ENCODE results near the gene CCDC85C.

Gene CCDC85C

DNA sequence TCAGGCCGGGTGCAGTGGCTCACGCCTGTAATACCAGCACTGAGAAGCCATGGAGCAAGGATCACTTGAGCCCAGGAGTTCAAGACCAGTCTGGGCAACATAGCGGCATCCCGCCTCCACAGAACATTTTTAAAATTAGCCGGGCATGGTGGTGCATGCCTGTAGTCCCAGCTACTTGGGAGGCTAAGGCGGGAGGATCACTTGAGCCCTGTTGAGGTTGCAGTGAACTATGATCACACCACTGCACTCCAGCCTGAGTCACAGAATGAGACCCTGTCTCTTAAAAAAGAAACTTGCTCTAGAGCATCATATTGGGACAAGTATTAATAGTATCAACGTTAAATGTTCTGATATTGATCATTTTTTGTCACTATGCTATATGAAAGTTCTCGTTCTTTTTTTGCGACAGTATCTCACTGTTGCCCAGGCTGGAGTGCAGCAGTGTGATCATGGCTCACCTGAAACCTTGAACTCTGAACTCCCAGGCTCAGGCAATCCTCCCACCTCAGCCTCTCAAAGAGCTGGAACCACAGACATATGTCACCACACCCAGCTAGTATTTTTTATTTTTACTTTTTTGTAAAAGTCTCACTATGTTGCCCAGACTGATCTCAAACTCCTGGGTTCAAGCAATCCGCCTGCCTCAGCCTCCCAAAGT lies 47.7 kb downstream of the CCDC85C start:
- no peak for DNase-seq (ENCODE audit: low read depth)

DNA sequence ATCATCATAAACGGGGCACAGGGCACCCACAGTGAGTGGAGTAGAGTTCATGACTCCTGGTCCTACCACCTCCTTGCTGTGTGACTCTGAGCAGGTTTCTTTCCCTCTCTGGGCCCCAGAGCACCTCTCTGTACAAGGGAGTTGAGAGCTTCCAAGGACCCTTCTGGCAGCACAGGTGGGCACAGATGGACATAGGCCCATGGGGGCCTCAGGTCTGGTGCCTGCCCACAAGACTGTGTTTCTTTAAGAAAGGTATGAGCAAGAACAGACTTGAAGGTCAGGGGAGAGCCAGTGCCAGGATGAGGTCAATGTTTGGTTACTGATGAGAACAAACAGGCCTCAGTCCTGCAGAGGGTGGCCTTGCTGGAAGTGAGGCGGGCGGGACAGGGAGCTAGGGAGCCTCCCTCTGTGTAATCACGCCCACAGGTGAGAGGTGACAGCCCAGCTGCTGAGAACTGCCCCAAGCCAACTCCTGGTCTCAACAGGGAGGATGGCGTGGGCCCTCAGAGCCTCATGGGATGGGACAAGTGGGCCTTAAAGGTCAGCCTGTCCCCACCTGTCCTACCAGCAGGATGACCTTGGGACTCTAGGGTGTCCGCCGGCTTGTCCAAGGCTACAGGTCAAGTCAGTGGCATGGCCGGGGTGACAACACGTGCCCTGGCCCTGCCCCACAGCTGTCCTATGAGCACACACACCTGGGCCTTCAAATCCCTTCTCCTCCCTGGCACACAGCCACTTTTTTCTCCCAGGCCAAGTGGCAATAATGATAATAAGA lies 49.1 kb downstream of the CCDC85C start:
- no peak for DNase-seq (ENCODE audit: low read depth)

DNA sequence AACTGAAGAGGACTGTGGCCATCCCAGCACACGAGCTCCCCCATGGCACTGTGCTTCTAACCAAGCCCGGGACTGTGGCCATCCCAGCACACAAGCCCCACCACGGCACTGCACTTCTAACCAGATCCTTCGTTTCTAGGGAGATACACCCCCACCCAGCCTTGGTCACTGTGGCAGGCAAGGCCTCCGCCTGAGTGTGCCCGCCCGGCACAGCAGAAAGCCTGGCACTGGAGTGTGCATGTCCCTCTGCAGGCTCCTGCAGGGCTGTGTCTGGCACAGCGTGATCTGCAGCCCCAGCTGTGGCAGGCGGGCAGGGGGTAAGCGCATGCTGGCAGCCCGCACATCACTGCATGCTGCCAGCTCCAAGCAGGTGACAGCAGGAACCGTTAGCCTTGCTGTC lies 49.8 kb downstream of the CCDC85C start:
- no peak for DNase-seq (ENCODE audit: low read depth)

DNA sequence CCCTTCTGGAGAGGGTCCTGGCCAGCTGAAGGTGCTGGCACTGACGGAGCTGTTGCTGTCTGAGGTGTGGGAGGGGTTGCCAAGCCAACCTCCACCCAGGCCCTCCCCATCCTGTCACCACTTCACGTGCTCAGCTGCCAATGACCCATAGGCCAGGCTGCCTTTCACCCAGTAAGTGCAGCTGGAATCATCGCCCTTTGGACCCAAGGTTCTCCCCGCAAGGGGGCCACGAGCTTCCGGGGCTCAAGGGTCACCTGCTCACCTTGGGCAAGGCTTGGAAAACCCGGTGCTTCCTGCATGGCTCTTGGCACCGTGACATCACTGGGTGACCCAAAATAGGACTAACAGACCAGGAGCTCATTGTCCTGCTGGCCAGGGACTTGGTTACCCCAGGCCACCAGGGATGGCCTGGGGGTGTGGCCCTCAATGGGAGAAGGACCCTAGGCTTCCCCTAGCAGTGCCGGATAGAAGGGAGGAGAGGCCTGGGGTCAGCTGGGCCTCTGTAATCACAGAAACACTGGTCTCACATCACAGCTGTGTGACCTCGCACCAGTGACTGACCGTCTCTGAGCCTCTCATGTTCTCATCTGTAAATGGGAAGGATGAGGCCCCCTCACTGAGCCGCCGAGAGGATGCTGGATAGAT lies 51.3 kb downstream of the CCDC85C start:
- no peak for DNase-seq (ENCODE audit: low read depth)

DNA sequence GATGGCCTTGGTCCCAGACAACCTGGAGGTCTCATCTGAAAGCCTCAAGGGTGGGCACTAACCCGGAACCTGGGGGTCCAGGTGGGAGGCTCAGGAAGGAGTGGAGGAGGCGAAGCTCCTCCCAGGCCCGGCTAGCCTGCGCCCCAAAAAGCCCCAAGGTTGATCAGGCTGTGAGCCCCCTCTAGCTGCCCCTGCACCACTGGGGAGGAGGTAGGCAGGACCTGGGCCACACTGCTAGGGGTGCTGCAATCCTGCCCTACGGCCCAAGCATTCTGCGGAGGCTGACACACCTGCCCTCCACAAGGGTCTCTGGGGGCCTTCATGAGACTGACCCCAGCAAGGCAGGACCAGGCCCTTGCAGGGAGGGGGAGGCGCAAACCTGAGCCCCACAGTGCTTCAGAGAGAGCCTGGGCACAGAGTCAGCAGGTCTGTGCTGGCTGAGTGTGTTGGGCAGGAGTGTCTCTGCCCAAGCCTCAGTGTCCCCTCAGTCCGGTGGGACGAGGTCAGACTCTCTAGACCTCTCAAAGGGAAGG lies 51.9 kb downstream of the CCDC85C start:
- no peak for DNase-seq (ENCODE audit: low read depth)

DNA sequence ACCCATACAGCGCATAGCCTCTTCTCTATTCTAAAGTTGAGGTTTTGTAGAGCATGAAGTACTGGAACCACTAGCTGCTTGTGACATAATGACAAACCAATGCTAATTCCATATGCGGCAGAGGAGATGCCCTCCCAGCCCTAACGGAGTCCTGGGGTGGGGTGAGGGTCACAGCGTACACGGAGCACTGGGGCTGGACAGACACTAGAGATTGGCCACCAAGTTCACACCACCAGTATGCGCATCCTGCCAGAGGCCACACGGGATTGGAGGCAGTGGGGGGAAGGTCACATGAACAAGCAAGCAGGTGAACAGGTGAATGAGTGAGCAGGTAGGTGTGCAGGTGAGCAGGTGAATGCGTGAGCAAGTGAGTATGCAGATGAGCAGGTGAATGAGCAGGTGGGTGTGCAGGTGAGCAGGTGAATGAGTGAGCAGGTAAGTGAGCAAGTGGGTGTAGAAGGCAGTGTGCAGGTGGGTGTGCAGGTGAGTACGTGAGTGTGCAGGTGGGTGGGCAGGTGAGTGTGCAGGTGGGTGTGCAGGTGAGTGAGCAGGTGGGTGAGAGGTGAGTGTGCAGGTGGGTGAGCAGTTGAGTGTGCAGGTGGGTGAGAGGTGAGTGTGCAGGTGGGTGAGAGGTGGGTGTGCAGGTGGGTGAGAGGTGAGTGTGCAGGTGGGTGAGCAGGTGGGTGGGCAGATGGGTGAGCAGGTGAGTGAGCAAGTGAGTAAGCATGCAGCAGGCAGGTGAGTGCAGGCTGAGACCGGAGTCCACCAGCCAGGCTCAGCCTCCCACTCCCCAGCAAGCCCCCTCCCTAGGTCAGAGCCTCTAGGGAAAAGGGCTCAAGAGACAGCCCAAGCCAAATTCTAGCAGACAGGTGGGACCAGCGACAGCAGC lies 52.7 kb downstream of the CCDC85C start:
- no peak for DNase-seq (ENCODE audit: low read depth)

DNA sequence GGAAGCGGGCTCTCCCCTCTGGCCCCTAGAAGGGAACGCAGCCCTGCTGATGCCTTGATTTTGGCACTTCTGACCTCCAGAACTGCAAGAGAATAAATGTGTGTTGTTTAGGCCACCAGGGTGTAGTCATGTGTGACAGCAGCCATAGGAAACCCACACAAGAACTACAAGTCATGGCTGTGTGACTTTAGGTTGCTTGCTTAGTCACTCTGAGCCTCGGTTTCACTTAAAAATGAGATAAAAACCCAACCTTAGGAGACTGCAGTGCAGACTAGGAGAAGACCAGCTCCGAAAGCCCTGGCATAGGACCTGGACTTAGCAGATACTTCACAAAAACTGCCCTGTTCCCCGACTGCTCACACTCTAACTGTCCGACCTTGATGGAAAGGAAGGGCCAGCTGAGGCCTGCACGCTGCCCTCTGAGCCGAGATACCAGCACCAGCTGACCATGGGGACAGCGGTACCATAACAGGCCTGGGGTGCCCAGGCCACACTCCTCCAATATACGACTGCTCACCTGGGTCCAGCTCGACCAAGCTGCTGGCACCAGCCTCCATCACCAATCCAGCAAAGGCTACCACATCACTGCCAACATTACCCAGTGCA lies 53.5 kb downstream of the CCDC85C start:
- DNase-seq (ENCODE audit: low read depth) = no peak

DNA sequence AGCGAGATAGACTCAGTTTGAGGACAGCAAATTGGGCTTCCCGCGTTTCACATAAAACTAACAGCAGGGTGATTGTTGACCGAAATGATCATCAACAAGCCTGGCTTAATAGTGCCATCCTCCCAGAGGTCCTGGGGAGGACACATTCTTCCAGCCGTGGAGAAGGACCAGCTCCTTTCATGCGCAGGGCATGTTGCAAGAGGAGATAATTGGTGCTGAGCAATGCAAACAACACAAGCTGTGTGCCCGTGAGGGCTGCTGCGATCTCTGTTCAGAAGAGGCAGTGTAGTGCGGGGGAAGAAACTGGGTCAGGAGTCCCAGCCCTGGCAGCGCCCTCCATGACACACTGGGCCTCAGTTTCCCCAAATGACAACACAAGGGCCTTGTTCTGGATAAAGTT lies 54.3 kb downstream of the CCDC85C start:
- no peak for DNase-seq (ENCODE audit: low read depth)

DNA sequence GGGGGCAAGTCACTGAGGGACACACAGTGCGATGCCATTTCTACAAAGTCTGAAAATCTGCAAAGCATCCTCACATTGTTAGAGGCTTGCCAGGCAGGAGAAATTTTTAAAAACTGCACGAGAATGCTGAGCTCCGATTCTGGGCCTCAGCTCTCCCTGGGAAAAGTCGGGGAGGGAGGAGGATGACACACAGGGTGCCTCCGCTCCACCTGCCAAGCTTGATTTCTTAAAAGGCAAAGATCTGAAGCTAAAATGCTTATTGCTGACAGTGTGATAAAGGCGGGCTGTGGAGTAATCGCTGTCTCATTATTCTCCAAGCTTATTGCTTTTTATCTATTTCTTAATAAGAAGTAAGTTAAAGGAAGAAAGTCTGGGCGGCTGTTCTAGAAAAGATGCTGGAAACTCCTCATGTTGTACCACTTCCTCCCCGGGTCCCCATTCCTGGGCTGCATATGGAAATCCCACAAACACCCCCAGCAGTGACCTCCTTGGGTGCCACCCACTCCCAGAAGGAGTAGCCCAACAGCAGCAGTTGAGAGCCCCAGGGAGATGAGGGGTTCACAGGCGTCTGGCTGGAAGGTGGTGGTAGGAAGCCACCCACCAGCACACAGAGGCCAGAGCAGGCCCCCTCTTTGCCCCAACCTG lies 55.0 kb downstream of the CCDC85C start:
- no peak for DNase-seq (ENCODE audit: low read depth)

DNA sequence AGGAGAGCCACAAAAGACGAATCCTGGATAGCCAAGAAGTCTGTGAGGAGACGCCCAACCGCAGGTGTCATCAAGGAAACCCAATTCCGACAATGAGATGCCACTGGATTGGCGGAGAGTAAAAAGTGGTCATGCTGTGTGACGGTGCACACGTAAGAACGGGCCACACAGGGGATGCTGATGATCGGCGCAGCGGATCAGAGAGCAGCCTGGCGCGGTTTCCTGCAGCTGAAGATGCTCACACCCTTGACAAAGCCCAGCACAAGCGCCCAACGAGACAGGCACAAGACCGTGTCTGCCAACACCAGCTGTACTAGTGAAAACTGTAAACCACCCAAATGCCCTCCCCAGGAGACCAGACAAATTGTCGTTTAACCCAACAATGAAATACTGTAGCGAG lies 55.8 kb downstream of the CCDC85C start:
- DNase-seq (ENCODE audit: low read depth) = no peak

DNA sequence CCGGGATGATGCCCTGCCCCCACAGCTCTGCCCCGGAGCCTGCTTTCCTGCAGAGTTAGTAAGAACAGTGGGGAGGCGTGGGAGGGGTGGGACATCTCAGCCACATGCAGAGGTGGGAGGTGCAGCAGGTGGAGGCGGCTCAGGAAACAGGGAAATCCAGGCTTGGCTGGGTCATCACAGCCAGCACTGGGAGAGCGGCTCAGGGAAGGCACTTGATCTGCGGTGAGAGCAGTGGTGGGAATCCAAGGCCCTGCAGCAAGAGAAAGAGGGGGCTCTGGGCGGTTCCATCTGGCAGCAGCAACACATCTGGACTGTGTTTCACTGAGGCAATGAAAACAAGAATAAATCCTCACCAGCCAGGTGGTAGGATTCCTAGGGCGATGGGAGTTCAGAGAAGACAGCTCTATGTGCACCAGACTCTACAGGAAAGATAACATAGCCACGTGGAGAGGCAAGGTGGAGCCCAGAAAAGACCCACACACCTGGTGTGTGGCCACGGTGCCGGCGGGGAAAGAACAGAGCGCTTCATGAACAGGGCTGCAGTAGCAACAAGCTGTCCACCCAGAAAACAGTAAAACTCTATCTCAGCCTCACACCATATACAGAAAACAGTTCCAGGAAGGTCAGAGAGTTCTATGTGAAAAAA lies 57.6 kb downstream of the CCDC85C start:
- no peak for DNase-seq (ENCODE audit: low read depth)

DNA sequence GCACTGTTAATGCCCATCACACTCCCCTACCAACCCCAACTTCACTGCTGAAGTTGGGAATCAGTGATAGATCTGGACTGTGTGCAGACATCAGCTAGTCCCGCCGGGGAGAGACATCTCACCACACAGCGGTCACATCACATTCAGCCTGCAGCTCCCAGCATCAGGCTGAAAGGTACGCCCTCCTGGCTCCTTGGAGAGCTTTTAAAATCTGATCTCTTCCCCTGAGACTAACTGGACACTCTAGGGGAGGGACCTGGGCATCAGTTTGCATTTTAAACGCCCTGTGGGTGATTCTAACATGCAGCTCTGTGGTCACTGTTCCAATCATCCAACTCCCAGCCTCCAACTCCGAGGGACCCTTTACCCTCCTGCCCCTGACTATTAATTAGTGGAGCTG lies 58.4 kb downstream of the CCDC85C start:
- DNase-seq (ENCODE audit: low read depth) = no peak

DNA sequence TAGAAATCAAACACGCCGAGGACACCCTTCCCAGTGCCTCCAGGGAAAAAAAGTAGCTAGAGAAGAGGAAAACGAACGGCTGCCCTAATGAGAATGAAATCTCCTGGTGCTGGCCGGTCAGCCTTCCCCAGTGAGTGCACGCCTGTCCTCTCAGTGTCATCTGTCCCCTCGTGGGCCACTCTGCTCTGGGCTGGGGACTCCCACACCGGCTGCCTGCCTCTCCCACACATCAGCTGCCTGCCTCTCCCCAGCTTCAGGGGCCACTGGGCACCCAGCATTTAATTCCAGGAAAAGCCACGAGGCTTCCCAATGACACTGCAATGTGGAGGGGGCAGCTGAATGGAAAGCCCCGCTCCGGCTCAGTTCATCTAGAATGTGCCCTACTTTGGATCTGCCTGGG lies 59.0 kb downstream of the CCDC85C start:
- no peak for DNase-seq (ENCODE audit: low read depth)

DNA sequence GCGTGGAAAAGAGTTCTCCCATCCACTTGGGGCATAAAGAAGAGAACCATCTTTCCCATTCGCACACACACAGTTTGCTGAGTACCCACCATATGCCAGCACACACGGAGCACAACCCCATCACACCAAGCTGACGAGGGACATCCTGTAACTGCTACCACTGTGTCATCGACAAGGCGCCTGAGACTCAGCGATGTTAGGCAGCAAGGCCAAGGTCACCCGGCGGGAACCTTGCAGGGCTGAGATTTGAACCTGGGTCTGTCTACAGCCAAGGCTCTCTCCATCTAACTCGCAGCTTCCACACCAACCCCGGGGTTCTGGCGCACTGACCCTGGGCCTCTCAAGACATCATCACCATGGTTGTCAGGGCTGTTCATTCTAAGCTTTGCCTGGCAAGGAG lies 60.0 kb downstream of the CCDC85C start:
- no peak for DNase-seq (ENCODE audit: low read depth)

DNA sequence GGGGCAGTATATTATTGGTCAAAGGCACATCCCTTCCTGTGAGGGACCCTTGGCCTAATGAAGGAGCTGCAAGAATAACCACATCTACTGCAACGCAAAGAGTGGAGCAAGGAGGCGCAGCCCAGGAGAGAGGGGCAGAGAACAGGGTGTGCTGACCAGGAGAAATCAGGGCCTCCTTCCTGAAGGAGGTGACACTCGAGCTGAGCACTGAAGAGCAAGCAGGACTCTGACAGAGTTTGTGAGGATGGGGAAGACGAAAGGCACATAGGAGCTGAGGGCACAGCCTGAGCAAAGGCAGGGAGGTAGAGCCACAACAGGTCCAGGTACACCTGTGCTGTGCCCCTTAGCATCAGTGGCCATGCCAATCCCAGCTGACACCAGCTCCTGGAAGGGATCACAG lies 60.6 kb downstream of the CCDC85C start:
- DNase-seq (ENCODE audit: low read depth) = no peak

DNA sequence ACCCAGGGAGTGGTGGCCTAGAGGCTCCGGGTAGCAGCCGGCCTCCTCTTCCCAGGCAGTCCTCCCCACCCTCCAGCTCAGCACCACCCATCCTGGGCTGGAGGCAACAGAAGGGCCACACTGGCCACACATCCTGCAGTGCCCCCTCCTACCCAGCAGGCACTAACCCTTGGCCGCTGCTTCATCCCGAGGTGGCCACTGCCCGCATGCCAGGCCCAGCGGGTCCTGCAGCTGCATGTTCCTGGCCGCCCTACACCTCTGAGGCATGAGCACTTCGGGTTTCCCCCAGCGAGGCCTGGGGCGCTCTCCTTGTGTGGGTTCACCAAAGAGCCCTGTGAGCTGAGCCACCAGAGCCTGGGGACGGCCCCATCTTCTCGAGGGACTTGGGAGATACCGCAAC lies 61.4 kb downstream of the CCDC85C start:
- no peak for DNase-seq (ENCODE audit: low read depth)

DNA sequence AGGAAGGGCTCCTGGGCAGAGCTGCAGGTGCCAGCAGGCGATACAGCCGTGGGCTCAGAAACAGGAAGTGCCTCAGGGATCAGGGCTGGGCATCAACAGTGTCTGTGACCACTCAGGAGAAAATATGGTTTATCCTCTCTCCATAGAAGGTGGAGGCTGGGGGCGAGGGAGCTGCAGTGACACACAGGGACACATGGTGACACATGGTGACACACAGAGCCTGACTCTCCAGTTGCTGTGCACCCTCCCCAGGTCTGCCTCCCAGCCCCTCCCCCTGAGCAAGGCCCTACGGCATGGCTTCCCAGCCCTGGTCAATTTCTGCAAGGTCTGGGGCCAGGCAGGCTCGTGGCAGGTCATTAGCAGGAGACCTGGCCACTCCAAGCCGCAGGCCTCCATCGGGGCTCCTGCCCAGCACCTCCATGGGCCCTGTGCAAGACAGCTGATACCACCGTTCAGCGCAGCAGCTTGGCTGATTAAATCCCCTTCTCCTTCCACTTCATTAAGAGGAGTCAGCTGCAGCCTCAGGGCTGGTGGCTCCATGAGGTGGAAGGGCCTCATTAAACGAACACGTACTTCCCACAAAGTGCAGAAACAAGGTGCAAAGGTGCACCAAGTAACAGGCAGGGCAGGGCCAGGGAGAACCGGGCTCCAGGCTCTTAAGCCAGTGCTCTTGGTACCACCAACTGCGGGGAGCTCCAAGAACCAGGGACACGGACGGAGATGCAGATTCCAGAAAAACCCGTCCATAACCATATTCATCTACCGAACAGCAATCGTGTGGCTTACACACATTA lies 62.1 kb downstream of the CCDC85C start:
- no peak for DNase-seq (ENCODE audit: low read depth)

DNA sequence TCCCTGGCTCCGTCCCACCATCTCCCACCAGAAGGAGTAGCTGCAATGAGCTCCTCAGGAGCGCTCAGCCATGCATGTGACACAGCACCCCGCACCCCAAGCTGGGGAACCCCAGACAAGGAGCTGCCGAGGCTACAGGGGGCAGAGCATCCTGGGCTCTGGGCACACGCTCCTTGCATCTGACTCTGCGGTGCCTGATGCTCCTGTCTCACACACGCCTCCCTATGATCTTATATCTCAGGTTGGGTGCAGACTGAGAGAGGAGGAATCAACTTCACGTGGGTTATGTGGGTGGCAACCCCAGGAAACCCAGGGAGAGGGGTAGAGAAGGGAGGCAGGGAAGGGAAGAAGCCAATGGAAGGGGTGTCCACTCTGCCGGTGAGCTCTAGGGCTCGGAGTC lies 62.8 kb downstream of the CCDC85C start:
- DNase-seq (ENCODE audit: low read depth) = no peak

DNA sequence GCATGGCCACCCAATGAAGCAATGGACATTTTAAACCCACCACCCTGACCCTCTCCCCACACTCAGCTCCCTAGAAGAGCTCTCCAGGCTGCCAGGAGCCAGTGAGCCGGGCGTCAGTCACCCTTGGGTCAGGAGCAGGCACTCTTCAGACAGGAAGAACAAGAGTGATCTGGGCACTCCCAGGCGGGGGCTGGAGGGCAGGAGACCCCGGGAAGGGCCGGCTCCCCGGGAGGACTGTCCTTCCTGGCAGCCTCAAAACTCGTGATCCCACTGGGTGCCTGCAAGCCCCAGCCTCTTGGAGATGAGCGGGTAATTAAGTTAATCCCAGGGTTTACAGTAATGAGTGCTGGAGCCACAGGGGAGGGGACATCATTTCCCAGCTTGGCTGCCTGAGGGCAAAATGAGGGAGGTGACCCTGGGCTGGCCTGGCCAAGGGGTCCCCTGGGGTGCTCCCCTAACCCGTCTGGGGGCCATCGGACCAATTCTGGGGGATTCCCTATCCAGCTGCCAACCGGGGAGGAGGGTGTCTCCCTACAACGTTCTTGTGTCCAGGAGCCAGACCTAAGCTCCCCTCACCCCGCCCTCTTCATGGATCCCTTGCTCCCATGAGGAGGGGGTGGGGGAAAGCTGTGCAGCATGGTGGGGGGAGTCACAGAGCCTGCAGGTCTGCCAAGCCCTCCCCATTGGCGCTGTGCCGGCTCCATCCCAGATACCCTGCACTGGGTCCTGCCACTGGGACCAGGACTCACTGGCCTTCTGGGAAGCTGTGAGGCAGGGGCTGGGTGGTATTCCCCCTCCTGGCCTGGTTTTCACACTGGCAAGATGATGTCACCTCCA lies 63.6 kb downstream of the CCDC85C start:
- DNase-seq (ENCODE audit: low read depth) = no peak

Measured in iris pigment epithelial cell (primary cell).